H1 (cell line): ENCODE measurements around the gene SEMA3G. TPM values are rescaled to one million over a fixed set of nuclear protein-coding genes. Genes with fewer than 3 reads are reported as not detected.

Experiments
- BACH1 ChIP-seq: IDR thresholded peaks from 2 replicates; pipeline ENCODE4 v1.6.1; 2012; ENCODE audit warnings: low read length, improper control_type of control experiment
- CBX5 ChIP-seq: fragments of 300-800, 300-1000 bp; sonication (generic); IDR thresholded peaks from 2 replicates; pipeline ENCODE4 v1.7.1; 2016; ENCODE audit warnings: antibody characterized with exemption, low read length, low read depth
- CREB1 ChIP-seq: IDR thresholded peaks from 2 replicates; pipeline ENCODE4 v1.6.1; 2012; ENCODE audit warnings: inconsistent platforms
- CTCF ChIP-seq, 3 experiments: IDR thresholded peaks; 1 replicate in 2 of 3; 2 replicates in 1 of 3; pipeline versions ENCODE4 v1.5.1 to v1.6.1; 2011; ENCODE audit warnings: low read length in 3 of 3, mild to moderate bottlenecking in 3 of 3, inconsistent platforms in 2 of 3, low read depth in 1 of 3, moderate library complexity in 1 of 3; ENCODE audit not compliant: insufficient read depth in 1 of 3; ENCODE audit errors: control extremely low read depth in 1 of 3
- EZH2 ChIP-seq: fragments of 200-600 bp; sonication (generic); IDR thresholded peaks from 2 replicates; pipeline ENCODE4 v1.7.1; 2012; ENCODE audit warnings: low read depth, mild to moderate bottlenecking, moderate library complexity, low read length, inconsistent platforms; ENCODE audit not compliant: severe bottlenecking
- HDAC6 ChIP-seq: IDR thresholded peaks from one replicate; pipeline ENCODE4 v1.7.1; 2012; ENCODE audit warnings: low read depth, mild to moderate bottlenecking, inconsistent platforms, low read length, moderate library complexity
- TEAD4 ChIP-seq: IDR thresholded peaks from 2 replicates; pipeline ENCODE4 v1.6.1; 2012; ENCODE audit warnings: low read depth, low read length, inconsistent platforms, mixed read lengths
- polyA plus RNA-seq, 7 experiments: library from polyadenylated mRNA; depleted of rRNA in 3 of 7; stranded (reverse) in 5 of 7; unstranded in 2 of 7; fragments of >200 nt in 5 of 7; fragments of 200-250 nt in 2 of 7; gene quantifications; 1 replicate in 5 of 7; 2 replicates in 1 of 7; 4 replicates in 1 of 7; pipeline versions ENCODE4 v1.2.1 to v1.2.3, GENCODE V29; 2011 to 2013; ENCODE audit warnings: missing spikeins in 2 of 7, mixed read lengths in 2 of 7
- total RNA-seq: library from RNA; stranded (reverse); fragmentation: NEBNext Ultra II Directional; extraction: Animal tissue kit (Norgen Biotek cat#: 25700); gene quantifications from 2 replicates; pipeline ENCODE4 v1.2.1, GENCODE V29; 2021

SEMA3G gene
- total and polyA plus RNA-seq, 2 of the 8 experiments (the other 6 are each of a cell fraction or from before 2014, with no cell fraction given), result 0.95 to 1.5 TPM

GRCh38 chr3:52408466-52408865 is 36.4 kb downstream of the SEMA3G start (continued):
- no peak for TF ChIP-seq CTCF (IDR thresholded peaks at IDR 0.05; ENCODE audit: control extremely low read depth in 1 of 3, insufficient read depth in 1 of 3, low read depth in 1 of 3, low read length in 3 of 3)
- TF ChIP-seq HDAC6, result no peak
- TF ChIP-seq CREB1, result no peak
- TF ChIP-seq TEAD4, result no peak
- TF ChIP-seq CBX5, result no peak
- no peak for TF ChIP-seq BACH1
- TF ChIP-seq EZH2, result no peak
